ENCODE measurements around the gene STXBP6.

- TF ChIP-seq, protein P1, sequence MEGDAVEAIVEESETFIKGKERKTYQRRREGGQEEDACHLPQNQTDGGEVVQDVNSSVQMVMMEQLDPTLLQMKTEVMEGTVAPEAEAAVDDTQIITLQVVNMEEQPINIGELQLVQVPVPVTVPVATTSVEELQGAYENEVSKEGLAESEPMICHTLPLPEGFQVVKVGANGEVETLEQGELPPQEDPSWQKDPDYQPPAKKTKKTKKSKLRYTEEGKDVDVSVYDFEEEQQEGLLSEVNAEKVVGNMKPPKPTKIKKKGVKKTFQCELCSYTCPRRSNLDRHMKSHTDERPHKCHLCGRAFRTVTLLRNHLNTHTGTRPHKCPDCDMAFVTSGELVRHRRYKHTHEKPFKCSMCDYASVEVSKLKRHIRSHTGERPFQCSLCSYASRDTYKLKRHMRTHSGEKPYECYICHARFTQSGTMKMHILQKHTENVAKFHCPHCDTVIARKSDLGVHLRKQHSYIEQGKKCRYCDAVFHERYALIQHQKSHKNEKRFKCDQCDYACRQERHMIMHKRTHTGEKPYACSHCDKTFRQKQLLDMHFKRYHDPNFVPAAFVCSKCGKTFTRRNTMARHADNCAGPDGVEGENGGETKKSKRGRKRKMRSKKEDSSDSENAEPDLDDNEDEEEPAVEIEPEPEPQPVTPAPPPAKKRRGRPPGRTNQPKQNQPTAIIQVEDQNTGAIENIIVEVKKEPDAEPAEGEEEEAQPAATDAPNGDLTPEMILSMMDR (conservative IDR thresholded peaks at IDR 0.05; ENCODE audit: low read depth, low read length): no peak
- TF ChIP-seq EZH2 (IDR thresholded peaks at IDR 0.05; ENCODE audit: borderline replicate concordance, low read depth, low read length, poor library complexity, severe bottlenecking): no peak
These were observed 3.6 kb upstream of the STXBP6 start for GRCh38 chr14:25053585-25053984.
